Stimulated activated CD4-positive, alpha-beta T cell treated with anti-CD3 and anti-CD28 coated beads, Interleukin-2, amount 100 ng/mL, for 48 hours (primary cell): ENCODE results near the gene DPY19L3.
"Not testable (repeated sequence)": the region's sequence is repeated elsewhere in the genome, so short reads cannot be mapped to it uniquely, and the experiment has no call there.

Experiments
- DNase-seq, 2 donors: peaks; one replicate each; pipeline ENCODE4 v3.0.0-alpha.2; 2020

DPY19L3 gene, protein sequence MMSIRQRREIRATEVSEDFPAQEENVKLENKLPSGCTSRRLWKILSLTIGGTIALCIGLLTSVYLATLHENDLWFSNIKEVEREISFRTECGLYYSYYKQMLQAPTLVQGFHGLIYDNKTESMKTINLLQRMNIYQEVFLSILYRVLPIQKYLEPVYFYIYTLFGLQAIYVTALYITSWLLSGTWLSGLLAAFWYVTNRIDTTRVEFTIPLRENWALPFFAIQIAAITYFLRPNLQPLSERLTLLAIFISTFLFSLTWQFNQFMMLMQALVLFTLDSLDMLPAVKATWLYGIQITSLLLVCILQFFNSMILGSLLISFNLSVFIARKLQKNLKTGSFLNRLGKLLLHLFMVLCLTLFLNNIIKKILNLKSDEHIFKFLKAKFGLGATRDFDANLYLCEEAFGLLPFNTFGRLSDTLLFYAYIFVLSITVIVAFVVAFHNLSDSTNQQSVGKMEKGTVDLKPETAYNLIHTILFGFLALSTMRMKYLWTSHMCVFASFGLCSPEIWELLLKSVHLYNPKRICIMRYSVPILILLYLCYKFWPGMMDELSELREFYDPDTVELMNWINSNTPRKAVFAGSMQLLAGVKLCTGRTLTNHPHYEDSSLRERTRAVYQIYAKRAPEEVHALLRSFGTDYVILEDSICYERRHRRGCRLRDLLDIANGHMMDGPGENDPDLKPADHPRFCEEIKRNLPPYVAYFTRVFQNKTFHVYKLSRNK

GRCh38 chr19:32405431-32406160 is at the start of gene DPY19L3:
Gene DPY19L3, plus strand, starts transcription at chr19:32405770. Its CDS starts 2,484 bp downstream, at chr19:32408254.
- peak; percentile 86 to 92 for DNase-seq

DNA sequence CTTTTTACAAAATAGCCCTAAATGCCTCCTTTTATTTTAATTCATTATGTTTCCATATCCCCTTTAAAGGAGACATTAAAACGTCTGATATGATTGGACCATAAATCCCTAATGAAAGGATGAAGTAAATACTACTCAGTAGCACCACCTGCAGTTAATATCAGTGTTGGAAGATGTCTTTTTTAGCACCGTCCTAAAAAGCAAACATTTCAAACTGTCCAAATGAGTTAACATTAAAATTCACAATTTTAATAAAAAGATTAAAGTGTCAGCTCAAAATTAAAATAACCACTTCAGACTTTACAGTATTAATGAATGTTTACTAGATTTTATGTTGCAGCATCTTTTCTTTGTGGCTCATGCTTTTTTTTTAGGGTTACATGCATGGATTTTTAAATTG is 47.9 kb upstream of the DPY19L3 start:
- DNase-seq = no peak

DNA sequence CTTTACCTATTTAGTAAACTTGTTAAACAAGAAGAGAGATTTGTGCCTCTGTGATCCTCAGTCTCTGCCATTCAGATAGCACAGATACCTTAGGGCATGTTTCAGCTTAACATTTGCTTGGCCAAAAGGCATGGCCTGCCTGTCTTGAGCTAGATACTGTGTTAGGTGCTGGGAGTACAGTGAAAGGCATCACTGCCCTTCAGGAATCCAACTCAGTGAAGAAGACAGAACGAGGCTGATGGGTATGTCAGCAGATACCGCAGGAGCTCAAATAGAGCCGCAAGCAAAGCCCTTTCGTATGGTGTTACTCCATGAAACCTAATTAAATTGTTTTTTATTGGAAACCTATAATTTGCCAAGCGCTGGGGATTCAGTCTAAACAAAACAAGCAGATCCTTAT is 47.2 kb upstream of the DPY19L3 start:
- DNase-seq = no peak

- DNase-seq = no peak
Measured at GRCh38 chr19:32359581-32359980, 46.0 kb upstream of the DPY19L3 start.

- DNase-seq = no peak
Measured at GRCh38 chr19:32361574-32362317, 43.8 kb upstream of the DPY19L3 start.

DNA sequence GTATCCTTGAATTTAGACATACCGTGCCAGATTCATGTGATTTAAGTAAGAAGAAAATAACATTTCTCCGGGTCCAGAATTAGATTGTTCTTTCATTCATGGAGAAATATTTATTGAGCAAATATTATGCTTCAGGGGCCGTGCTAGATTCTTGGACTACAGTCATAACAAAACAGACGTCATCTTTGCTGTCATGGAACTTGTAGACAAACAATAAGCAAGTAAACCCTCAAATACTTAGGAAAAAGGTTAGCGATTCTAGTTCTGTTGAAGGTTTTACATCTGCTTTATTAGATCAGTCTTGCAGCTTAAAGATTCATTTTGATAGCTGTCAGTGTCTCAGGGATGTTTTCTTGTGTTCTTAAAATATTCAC is 43.3 kb upstream of the DPY19L3 start:
- DNase-seq = no peak

GRCh38 chr19:32363175-32363574 is 42.4 kb upstream of the DPY19L3 start:
- DNase-seq = no peak

GRCh38 chr19:32363632-32364031 is 41.9 kb upstream of the DPY19L3 start:
- DNase-seq = no peak

- DNase-seq = no peak
Measured at GRCh38 chr19:32364040-32364439, 41.5 kb upstream of the DPY19L3 start.

DNA sequence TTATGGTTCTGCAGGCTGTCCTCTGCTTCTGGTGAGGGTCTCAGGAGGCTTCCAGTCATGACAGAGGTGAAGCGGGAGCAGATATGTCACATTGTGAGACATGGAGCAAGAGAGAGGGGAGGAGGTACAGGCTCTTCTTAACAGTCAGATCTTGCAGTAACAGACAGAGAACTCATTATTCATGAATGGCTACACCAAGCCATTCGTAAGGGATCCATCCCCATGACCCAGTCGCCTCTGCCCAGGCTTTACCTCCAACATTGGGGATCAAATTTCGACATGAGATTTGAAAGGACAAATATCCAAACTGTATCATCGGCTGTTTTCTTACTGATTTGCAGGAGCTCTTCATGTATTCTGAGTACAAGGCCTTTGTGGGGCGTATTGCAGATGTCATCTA is 38.5 kb upstream of the DPY19L3 start:
- no peak for DNase-seq

- DNase-seq = no peak
Measured at GRCh38 chr19:32367948-32368536, 37.5 kb upstream of the DPY19L3 start.

- no peak for DNase-seq
Measured at GRCh38 chr19:32368787-32369186, 36.8 kb upstream of the DPY19L3 start.

- no peak for DNase-seq
Measured at GRCh38 chr19:32372726-32373517, 32.6 kb upstream of the DPY19L3 start.

DNA sequence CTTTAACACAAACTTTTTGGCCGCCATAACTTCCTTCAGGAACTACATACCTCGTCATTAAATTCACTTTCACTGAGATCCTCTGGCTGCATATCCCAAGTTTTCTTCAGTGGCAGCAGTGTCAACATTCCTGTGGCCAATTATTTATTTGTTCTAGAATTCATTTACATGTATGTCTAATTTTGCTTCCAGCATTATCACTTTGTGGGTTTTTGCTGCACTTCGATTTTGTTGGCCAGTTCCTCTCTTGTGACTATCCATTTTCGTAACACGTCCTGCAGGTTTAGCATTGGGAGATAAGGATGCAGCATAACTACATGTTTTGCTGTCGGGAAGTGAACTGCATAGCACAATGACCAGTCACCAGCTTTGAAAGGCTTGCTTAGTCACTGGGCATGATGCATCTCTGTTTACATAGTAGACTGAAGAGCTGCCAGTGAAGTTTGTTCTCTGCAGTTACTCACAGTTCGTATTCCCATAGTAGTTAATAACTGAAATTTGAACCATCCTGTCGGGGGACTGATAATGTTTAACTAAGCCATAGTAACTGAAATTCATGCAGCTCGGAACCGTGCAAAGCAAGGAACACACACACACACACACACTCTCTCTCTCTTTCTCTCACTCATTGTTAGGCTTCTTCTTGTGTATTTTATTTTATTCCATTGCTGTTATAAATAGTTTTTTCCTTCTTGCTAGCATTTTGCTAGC is 31.8 kb upstream of the DPY19L3 start:
- no peak for DNase-seq

DNA sequence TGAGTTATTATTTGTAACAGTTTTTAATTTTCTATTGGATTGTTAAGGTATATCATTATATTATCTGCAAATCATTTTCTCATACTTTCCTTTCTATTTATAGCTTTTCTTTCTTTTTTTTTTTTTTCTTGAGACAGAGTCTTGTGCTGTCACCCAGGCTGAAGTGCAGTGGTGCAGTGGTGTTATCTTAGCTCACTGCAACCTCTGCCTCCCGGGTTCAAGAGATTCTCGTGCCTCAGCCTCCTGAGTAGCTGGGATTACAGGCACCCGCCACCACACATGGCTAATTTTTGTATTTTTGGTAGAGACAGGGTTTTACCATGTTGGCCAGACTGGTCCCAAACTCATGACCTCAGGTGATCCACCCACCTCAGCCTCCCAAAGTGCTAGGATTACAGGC is 31.2 kb upstream of the DPY19L3 start:
- not testable (repeated sequence) for DNase-seq

DNA sequence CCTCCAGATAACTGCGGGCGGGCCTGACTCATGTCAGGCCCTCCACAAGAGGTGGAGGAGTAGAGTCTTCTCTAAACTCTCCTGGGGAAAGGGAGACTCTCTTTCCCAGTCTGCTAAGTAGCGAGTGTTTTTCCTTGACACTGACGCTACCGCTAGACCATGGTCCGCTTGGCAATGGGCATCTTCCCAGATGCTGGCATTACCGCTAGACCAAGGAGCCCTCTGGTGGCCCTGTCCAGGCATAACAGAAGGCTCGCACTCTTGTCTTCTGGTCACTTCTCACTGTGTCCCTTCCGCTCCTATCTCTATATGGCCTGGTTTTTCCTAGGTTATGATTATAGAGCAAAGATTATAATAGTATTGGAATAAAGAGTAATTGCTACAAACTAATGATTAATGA is 28.5 kb upstream of the DPY19L3 start:
- DNase-seq = not testable (repeated sequence)

- DNase-seq = no peak
Measured at GRCh38 chr19:32380269-32380668, 25.3 kb upstream of the DPY19L3 start.

DNA sequence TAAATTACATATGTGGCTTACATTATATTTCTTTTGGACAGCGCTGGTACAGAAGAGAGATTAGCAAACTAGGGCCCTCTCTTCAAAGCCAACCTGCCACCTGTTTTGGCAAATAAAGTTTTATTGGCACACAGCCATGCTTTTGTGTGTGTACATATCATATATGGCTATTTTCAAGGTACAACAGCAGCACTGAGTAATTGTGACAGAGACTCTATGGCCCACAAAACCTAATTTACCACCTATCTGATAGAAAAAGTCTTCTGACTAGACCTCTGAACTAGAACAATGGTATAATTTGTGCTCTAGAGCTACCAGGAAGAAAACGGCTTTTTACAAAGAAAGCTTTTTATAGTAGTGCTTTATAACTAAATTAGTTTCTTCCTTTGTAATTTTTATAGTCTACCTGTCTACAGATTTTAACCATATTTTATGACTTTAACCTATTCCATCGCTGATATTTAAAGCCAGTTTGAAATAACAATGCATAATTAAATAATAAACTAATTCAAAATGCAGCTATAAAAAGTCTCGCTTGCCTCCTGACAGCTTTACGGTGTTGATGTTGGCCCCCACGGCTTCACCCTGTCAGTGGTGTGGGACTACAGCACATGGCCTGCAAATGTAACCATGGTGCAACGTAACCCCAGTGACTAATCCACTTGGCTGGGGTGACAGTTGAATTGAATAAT is 17.7 kb upstream of the DPY19L3 start:
- DNase-seq = no peak

GRCh38 chr19:32388393-32388855 is 17.1 kb upstream of the DPY19L3 start:
- no peak for DNase-seq

GRCh38 chr19:32392901-32393300 is 12.7 kb upstream of the DPY19L3 start:
- DNase-seq = no peak
